Measurements from ENCODE around the gene CTBP1.
A peak's percentile ranks its signal among the peaks of the same experiment; 100 is the strongest.

CTBP1 gene

DNA sequence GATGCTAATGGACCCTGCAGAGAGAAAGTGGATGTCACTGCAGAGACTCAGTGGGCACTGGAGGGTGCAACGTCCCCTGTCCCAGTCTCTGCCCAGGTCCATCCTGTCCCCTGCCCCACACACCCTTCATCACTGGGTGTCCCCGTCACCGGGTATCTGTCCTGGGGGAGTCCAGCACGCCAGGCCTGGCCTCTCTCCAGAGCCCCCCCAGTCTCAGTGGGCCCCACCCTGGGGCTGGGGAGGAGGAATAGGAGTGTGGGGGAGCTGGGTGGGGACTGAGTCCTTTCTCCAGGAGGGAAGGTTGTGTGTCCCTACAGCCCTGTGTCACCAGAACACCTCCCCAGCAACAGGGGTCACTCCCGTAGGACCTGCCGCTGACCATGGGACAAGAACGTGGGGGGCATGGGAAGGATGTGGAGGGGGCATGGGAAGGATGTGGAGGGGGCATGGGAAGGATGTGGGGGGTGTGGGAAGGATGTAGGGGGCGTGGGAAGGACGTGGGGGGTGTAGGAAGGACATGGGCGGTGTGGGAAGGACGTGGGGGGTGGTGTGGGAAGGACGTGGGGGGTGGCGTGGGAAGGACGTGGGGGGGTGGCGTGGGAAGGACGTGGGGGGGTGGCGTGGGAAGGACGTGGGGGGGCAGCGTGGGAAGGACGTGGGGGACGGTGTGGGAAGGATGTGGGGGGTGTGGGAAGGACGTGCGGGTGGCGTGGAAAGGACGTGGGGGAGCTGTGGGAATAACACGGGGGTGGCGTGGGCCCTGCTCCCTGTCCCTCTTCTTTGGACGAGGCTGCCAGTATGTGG, 55.5 kb downstream of the CTBP1 start:
- DNase-seq = no peak

DNA sequence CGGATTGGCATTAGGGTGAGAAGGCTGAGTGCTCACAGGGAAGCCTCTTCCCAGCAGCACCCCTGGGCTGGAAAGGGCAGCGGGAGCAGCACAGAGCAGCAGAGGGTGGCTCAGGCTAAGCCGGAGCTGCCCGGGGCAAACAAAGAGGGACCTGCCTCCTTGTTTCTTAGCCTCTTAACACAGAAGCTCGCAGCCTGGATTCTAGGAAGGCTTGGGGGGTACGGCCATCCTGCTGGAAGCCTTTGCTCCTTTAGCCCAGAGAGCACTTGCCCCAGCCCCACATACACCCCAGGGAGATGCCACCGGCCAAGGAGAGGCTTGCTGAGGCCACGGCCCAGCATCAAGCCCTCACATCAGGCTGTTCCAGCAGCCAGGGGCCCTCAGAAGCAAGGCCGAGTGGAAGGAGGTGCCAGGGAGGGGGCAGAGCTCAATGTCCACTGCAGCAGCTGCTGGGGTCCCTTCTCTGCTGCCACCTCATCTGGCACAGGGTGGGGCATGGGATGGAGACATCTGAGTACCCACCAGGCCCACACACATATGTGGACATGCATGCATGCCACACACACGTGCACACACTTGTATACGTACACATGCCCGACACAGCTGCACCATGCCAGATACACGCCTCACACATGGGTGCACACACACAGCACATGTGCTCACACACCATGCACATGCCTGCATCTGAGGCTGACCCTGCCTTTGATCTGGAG, 56.3 kb downstream of the CTBP1 start:
- DNase-seq = no peak

DNA sequence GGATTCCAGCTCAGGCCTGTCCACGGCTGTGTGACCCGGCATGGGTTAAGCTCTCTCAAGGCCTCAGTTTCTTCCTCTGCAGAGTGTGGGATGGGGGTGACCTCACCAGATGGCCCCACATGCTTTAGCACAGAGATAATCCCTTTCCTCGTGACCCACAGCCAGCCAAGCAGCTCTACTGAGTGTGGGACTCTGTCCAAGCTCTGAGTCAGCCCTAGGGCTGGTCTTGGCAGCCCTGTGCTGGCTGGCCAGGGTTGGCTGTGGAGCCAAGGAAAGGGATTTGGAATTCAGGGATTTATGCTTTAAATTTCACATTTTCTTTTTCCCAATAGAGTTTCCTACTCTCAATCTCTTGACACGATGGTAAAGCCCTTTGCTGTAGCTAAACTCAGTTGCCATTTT, 56.8 kb downstream of the CTBP1 start:
- no peak for DNase-seq

DNA sequence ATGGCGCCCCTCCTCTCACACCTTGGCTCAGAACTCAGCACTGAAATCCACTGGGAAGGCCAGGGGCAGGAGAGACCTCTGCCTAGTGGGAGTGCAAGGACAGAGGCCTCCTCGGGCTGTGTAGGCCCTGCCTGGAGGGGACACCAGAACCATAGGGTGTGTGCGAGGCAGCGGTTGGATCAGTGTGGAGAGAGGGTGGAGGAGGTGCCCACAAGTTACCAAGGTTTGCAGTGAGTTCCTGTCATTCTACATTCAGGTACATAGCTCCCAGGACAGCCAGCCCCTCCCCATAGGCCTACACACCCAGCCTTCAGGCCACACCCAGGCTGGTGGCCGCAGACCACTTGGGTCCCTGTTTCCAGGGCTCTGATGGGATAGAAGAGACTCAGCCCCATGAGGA, 57.3 kb downstream of the CTBP1 start:
- DNase-seq = no peak

DNA sequence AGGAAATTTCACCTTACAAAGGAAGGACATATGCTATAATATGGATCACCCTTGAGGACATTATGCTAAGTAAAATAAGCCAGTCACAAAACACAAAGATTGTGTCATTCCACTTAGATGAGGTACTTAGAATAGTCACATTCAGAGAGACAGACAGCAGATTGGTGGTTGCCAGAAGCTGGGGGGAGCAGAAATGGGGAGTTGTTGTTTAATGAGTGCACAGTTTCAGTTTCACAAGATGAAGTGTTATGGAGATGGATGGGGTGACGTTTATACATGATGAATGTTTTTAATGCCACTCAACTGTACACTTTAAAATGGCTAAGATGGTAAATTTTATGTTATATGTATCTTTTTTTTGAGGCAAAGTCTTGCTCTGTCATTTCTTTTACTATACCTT, 61.7 kb downstream of the CTBP1 start:
- peak; percentile 62 for DNase-seq

DNA sequence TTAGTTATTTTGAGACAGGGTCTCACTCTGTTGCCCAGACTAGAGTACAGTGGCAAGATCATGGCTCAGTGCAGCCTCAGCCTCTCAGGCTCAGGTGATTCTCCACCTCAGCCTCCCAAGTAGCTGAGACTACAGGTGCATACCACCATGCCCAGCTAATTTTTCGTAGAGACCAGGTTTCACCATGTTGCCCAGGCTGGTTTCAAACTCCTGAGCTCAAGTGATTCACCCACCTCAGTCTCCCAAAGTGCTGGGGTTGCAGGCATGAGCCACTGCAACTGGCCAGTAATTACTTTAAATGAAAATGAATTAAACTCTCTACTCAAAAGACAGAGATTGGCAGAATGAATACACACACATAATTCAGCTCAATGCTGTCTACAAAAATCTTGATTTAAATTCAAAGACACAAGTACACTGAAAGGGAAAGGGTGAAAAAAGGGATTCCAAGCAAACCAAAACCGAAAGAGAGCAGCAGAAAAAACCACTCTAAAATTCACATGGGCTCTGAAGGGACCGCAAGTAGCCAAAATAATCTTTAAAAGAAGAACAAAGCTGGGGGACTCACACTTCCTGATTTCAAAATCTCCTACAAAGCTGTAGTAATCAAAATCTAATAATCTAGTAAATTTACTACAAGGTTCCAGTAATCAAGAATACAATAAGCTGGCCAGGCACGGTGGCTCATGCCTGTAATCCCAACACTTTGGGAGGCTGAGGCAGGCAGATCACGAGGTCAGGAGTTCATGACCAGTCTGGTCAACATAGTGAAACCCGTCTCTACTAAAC, 64.8 kb downstream of the CTBP1 start:
- no peak for DNase-seq

DNA sequence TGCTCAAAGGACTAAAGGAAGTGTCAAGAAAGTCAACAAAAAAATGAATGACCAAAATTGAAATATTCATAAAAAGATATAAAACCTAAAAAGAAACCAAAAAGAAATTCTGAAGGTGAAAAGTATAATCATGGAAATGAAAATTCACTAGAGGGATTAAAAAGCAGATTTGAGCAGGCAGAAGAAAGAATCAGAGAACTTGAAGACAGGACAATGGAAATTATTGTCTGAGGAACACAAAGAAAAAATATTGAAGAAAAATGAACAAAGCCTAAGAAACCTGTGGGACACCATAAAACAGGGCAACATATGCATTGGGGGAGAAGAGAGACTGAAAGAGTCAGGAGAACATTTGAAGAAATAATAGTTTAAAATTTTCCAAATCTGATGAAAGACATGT, 66.6 kb downstream of the CTBP1 start:
- DNase-seq = no peak

DNA sequence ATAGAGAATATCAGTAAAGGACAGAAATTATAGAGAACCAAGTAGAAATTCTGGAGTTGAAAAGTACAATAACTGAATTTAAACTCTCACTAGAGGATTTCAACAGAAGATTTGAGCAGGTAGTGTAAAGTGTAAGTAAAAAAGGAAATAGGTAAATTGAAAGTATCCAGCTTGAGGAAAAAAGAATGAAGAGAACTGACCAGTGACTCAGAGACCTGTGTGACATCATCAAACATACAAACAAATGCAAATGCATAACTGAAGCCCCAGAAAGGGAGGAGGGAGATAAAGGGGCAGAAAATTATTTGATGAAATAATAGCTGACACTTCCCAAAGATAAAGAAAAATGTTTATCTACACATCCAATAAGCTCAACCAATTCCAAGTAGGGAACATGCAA, 68.3 kb downstream of the CTBP1 start:
- DNase-seq = no peak

DNA sequence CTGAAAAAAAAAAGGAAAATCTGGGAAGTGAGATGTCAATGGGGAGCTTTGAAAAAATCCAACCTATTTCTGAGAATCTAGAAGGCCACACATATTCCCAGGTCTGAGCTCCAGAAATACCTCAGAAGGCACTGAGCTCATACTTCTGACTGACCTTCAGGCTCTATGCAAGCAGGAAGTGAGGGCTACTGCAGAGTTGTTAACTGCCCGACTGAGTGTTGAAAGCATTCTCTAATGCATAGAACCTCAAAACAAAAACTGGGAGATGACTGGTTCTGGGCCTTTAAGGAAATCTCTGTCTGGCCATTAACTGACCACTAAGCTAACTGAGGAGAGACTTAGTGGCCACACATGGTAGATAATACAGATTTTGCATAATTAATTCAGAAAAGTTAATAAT, 69.0 kb downstream of the CTBP1 start:
- DNase-seq = no peak

DNA sequence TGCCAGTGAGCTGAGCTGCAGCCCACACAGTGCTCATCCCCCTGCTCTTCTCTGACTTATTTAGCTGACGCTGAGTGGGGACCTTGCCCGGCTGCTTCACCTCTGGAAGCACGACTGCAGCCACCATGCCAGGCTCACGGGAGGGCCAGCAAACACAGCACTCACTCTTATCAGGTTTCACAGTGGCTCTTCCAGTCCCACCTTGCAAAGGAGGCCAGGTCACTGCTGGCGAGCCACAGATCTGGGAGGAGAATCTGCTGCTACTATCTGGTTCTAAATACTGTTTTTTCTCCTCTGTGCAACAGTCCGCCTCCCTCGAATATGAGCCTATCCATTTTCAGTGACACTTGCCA, 69.9 kb downstream of the CTBP1 start:
- DNase-seq = no peak

DNA sequence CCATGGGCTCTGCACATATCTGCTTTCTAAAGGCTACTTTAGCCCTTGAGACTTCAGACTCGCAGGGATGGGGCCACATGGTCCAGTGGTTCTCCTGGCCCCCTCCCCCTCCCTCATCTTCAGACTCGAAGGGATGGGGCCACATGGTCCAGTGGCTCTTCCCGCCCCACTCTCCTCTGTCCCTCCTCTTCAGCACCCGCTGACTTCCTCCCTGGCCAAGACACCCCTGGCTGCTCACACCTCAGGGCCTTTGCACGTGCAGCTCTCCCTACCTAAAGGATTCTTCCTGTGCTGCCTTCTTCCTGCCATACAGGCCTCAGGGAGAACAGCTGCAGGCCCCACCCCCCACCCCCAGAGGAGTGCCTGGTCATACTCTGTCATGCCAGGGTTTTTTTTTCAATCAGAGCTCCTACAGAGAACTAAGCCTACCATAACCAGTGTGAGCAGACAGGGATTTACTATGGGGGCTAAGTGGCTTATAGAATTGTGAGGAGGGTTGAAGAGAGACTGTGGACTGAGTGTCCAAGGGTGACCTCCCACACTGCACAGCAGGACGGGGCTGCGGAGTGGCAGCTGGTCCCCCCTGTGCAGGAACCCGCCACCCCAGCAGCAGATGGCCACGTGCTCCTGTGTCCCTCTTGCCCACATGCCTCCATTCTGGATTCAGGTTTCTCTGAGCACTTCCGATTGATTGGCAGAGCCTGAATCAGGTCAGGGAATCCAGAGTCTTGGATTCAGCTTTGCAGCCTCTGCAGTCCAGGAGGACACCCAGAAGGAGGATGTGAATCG, 70.4 kb downstream of the CTBP1 start:
- no peak for DNase-seq

DNA sequence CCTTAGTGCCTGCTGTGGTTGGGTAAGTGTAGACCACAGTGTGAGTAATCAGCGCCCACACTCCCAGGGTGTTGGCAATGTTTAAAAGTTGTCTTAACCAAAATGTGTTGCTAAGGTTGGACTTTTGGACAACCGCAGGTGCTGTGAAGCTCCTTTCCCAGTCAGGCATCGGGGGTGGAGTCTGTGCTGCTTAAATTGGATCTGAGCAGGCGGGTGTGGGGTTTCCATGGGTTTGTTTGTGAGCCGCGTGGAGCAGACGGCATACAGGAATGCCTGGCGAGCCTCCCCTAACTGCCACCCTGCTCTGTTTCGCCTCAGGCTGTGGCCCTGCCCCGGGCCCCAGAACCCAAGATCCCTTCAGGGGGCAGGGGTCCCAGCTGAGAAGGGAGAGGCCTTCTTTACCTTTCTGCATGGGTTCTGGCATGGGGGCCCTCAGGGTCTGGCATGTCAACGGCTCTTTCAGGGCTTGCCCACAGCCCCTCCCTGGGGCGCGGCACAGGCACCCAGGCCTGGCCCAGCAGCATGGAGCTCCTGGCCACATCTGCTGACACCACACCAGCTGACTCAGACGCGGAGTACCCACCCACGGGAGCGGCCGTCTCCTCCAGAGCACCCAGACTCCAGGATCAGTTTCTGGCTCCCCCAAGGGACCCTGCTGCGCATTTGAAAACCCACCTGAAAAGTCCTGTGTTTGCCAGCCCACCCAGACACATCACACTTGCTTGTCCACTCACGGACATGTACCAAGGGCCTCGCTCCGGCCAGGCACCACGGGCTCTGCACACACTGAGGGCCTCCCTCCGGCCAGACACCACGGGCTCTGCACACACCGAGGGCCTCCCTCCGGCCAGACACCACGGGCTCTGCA, 71.4 kb downstream of the CTBP1 start:
- no peak for DNase-seq

DNA sequence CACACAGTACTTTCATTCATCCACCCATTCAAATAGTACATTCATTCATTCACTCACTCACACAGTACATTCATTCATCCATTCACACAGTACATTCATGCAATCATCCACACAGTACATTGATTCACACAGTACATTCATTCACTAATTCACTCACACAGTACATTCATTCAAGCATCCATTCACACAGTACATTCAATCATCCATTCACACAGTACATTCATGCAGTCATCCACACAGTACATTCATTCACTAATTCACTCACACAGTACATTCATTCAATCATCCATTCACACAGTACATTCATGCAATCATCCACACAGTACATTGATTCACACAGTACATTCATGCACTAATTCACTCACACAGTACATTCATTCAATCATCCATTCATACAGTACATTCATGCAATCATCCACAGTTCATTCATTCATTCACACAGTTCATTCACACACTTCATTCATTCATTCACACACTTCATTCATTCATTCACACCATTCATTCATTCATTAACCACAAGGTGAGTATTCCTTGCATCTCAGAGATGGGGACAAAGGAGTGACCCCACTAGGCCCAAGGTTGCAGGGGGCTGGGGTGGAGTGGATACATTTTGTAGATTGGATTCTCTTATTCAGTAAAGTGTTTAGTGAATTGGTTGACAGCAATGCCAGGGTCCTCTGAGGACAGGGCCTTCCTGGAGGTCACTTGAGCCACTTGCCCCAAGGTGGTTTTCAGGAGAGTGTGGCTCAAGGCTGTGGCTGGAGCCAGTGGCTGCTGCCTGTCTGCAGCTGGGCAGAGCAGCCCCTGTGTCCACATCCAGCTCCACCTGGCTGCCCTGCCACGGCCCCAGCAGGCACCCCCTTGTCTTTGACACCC, 72.3 kb downstream of the CTBP1 start:
- no peak for DNase-seq

DNA sequence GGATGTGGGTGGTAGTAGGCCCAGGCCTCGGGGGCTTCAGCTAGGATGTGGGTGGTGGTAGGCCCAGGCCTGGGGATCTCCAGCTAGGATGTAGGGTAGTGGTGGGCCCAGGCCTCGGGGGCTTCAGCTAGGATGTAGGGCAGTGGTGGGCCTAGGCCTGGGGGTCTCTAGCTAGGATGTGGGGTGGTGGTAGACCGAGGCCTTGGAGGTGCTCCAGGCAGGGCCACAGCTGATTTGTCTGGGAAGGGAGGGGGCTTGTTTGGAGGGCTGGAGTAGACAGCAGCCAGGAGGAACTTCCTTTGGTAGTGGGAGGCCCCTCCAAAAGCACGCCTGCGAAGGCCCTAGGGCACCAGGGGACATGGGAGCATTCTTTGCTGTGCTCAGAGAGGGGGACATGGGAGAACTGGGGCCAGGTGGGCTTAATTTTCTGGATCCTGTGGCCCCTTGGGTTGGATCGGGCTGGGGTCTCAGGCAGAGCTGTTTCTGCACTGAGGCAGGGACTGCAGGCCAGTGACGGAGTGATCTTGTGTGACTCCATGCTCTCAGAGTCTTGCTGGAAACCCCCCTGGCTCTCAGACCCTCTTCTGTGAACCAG, 73.2 kb downstream of the CTBP1 start:
- DNase-seq = no peak

DNA sequence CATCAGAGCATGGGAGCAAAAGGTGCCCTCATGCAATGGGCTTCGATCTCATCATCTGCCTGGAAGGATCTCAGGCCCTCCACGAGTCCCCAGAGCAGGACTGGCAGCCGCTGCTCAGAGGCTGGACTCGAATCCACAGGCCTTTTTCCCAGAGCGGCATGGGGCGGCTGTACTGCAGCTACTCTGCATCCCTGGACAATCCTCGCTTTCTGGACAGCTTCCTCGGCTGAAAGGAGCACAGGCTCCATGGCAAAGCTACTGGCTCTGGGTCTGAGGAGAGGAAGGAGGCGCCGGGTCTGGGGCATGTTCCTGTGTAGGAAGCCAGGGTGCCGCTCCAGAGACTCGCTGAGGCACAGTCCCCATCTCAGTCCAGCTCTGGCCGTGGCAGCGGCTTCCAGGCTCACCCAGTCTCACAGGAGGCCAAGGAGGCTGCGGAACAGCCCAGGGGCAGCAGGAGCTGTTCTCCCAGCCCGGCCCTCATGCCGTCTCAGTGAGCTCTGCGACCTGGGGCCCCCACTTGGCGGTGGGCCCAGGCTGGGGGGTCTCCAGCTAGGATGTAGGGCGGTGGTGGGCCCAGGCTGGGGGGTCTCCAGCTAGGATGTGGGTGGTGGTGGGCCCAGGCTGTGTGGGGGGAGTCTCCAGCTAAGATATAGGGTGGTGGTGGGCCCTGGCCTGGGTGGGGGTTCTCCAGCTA, 73.8 kb downstream of the CTBP1 start:
- DNase-seq = no peak

DNA sequence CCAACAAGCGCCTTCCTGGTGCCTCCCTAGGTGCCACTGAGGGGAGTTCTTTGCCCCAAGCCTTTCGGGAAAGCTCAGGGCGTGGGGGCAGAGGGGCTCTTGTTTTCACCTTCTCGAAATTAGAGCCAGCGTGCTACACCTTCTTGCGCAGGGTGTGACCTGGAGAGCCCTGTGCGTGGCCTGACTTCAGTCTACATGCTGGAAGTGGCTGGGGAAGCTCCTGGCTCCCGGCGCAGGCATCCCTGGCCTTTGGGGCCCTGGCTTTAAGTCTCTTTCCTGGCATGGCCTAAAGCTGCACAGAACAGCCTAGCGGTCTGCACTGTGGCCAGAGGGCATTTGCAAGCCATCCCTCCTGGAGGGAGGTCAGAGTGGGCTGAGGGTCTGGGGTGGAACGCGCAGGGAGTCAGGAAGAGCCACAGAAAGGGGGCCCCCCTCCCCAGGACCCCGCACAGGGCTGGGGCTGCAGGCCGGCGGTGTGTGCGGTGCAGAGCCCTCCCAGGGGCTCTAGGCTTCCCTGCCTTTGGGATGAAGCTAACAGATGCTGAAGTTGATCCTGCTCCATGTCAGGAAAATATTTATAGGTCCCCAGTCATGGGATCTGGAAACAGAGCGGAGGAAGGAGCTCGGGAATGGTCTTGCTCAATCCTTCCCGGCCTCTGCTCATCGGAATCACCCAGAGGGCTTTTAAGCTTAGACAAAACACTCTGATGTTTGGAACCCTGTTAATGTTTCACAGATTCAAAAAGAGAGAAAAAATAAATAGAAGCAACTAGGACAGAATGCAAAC, 75.8 kb downstream of the CTBP1 start:
- DNase-seq = no peak

DNA sequence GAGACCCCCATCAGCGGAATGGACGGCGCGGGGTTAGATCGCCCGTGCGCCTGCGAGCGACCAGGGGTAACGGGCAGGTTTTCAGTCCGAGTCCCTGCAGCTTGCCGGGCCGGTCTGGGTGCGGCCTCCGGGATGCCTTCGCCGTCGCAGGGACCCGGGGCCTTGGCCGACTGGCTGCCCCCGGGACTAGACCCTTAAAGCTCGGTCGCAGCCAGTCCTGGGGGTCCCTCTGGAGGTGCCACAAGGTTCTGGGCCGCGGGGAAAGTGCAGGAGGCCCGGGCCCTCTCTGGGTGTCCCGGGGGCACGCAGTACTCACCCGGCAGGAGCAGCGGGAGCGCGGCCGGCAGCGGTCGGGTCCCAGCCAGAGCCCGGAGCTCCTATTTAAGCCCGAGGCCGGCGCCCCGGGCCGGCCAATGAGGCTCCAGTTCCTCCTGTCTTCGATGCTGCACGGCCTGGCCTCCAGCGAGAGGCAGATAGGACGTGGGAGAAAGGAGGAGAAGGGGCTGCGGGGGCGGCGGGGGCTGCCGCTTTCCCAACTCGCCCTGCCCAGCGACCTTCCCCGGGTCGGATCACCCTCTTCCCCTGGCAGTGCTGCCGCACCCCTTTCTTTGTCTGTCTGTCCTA, 76.6 kb downstream of the CTBP1 start, which contains the start of gene SPON2:
Gene SPON2 (minus strand): TSS at position 356 of the 624 bp plus-strand sequence.
- DNase-seq = no peak

Data from NCI-H69 (cell line).